Right renal cortex interstitium (tissue), 3 donors: ENCODE results near the gene HYOU1. TPM values are rescaled to one million over a fixed set of nuclear protein-coding genes. Genes with fewer than 3 reads are reported as not detected.
A peak's percentile ranks its signal among the peaks of the same experiment; 100 is the strongest.
"Not testable (repeated sequence)": the region's sequence is repeated elsewhere in the genome, so short reads cannot be mapped to it uniquely, and the experiment has no call there.

Source experiments
- DNase-seq, 3 donors: peaks; one replicate each; pipeline ENCODE4 v3.0.0-alpha.2; 2013; ENCODE audit warnings: low read depth in 3 of 3, low spot score in 2 of 3
- polyA plus RNA-seq, 3 donors: library from polyadenylated mRNA; unstranded; fragments of 120-200 nt; gene quantifications; one replicate each; pipeline ENCODE4 v1.2.1, GENCODE V29; 2013; ENCODE audit not compliant: insufficient read length in 3 of 3

Gene HYOU1
- polyA plus RNA-seq, 3 donors = 110 to 129 (median 127) TPM

DNA sequence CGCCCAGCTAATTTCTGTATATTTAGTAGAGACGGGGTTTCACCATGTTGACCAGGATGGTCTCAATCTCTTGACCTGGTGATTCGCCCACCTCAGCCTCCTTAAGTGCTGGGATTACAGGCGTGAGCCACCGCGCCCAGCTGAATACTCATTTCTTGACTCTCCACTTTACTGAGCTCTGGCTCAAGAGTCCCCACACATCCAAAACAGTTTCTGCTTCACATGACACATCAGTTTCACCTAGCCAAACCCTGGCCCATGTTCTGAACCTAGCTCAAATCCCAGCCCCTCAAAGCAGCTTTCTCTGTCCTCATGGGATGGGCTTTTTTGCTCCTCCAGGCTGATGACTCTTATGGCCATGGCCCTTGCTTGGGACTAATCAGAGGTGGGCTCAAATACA lies 9.8 kb downstream of the HYOU1 start:
- no peak for DNase-seq

DNA sequence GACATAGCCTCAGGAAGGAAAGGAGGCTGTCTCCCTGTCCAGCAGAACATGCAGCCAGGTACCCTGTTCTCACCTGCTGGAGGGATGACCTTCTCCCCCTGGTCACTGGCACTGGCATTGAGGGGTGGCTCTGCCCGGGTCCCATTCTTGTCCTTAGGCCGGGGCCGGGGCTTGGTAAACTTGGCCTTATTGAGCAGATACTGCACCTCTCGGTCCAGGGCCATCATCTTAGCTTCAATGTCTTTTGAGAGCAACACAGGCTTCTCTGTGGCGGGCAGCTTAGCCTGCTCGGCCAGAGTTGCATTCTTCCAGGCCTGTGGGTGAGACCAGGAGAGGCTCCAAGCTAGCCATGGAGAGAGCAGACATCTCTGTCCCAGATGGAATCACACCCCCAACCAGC lies 10.5 kb downstream of the HYOU1 start:
- DNase-seq = no peak

- no peak for DNase-seq
Measured at GRCh38 chr11:119044708-119045107, 12.3 kb downstream of the HYOU1 start.

GRCh38 chr11:119042927-119043326 lies 14.1 kb downstream of the HYOU1 start:
- no peak for DNase-seq

DNA sequence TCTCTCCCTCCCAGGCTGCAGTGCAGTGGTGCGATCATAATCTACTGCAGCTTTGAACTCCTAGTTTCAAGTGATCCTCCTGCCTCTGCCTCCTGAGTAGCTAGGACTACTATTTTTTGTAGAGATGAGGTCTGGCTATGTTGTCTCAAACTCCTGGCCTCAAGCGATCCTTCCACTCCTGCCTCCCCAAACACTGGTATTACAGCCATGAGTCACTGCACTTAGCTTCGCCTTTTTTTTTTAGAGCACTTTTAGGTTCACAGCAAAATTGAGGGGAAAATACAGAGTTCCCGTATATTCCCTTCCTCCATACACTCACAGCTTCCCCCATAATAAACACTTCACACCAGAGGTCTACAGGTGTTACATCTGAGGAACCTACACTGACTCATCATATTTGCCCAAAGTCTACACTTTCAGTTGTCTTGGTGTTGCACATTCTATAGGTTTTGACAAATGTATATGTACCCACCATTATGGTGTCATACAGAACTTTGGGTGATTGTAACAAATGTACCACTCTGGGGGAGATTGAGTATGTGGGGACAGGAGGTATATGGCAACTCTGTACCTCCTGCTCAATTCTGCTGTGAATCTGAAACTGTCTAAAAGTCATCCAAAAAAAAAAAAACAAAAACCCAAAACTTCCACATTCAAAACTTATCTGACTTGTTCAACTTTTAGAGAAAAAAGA lies 15.0 kb downstream of the HYOU1 start:
- DNase-seq = no peak

- DNase-seq = not testable (repeated sequence)
Measured at GRCh38 chr11:119039471-119039870, 17.5 kb downstream of the HYOU1 start.

- no peak for DNase-seq
Measured at GRCh38 chr11:119038884-119039283, 18.1 kb downstream of the HYOU1 start.

DNA sequence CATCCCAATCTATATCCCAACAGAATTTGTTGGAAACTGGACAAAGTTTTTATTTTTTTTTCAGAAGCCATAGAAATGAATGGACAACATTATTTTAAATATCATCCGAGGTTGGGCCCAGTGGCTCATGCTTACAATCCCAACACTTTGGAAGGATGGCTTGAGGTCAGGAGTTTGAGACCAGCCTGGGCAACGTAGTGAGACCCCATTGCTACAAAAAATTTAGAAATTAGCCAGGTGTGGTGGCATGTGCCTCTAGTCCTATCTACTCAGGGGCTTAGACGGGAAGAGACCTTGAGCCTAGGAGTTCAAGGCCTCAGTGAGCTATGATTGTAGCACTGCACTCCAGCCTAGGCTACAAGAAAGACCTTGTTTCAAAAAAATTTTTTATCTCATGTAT lies 22.2 kb downstream of the HYOU1 start:
- no peak for DNase-seq

- not testable (repeated sequence) for DNase-seq
Measured at GRCh38 chr11:119033421-119033820, 23.6 kb downstream of the HYOU1 start.

DNA sequence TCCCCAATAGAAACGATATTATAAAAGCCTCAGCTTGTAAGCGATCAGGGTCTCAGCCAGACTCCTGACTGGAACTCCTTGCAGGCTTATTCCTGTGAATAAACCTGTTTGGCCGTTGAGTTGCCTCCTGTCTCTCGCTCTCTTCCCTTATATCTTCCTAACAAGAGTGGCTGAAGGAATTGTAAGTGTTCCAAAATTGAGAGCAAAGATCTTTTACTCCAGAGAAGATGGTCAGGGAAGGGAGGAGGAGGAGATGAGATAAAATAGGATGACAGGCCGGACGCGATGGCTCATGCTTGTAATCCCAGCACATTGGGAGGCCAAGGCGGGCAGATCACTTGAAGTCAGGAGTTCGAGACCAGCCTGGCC lies 25.1 kb downstream of the HYOU1 start:
- no peak for DNase-seq

DNA sequence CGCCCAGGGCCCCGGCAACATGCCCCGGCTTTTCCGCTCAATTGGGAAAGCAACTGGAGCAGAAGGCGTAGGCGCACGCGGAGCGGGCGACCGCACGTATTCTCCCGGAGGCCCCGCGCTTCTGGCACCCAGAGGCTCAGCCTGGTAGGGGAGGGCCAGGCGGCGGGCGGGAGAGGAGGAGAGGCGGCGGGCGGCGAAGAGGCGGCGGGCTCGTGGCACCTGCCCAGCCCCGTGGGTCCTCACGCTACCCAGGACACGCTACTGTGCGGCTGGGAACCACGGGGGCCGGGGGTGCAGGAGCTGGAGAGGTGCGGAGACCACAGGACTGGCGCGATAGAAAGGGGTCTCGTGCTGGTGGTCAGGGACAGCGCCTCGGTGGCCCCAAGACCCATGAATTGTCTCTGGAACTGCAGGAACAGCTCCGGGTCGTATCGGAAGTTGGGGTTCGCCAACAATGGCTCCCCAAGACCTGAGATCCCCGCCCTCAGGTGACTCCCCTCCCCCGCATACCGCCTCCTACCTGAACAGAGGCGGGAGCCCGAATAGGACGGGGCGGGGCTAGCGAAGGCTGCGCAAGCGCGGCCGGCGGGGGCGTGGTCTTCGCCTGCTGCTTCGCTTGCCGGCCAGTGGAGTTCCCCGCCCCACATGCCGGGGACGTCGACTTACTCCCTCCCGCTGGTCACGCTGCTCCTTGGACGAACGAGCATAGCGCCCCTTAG lies 26.5 kb downstream of the HYOU1 start, which contains the start of gene SLC37A4:
SLC37A4 (minus strand) TSS at position 549 of the 719 bp plus-strand sequence.
- DNase-seq = peak; percentile 87 to 94 (median 88)

DNA sequence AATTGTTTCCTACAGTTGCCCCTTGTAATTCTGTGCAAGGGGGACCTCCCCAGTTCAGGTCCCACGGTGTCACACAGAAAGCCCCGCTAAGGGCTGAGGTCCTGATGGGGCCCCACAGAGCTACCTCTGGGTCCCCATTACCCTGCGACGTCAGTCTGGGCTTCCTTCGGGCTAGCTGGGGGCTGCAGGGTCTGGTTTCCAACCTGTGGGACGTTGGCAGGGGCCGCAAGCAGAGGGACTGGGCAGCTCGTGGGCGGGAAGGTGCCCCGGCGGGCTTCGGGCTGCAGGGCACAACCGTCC lies 27.0 kb downstream of the HYOU1 start:
- DNase-seq = no peak

DNA sequence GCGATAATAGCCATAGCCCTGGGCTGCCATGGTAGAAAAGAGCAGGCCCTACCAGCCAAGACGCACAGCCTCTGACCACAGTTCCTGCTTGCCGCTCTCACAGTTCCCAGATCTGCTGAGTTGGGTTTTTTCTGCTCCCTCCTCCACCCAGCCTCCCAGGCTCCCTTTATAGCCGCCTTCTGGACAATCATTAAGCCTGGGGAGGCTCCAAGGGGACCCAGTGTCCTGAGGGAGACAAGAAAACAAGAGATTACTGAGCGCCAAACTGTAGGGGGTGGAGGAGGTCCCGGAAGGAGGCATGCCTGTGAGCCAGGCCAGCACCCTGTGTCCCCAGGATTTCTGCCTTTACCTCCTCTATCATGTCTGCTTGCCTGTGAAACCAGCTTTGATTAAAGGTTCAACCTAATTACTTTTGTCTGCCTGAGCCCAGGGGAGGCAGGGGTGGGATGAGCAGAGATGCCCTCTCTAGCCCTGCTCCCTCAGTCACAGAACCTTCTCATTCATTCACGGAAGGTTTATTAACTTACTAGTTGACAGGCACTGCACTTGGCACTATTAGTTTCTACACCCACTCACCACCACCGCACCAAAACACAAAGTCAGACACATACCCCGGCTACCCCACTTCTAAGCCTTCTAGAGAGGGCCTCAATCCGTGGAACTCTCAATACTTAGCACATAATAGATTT lies 27.5 kb downstream of the HYOU1 start:
- DNase-seq = no peak

DNA sequence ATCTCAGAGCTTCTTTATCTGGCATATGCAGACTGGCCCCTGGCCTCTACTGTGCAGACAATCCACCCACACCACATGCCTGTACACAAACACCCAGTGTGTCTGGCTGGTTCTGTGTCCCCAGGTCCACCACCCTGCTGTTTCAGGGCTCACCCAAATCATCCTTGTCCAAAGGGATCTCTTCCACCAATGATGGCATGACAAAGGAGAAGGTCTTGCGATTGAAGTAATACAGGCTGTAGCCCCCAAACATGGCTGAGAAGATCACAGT lies 28.0 kb downstream of the HYOU1 start:
- no peak for DNase-seq

DNA sequence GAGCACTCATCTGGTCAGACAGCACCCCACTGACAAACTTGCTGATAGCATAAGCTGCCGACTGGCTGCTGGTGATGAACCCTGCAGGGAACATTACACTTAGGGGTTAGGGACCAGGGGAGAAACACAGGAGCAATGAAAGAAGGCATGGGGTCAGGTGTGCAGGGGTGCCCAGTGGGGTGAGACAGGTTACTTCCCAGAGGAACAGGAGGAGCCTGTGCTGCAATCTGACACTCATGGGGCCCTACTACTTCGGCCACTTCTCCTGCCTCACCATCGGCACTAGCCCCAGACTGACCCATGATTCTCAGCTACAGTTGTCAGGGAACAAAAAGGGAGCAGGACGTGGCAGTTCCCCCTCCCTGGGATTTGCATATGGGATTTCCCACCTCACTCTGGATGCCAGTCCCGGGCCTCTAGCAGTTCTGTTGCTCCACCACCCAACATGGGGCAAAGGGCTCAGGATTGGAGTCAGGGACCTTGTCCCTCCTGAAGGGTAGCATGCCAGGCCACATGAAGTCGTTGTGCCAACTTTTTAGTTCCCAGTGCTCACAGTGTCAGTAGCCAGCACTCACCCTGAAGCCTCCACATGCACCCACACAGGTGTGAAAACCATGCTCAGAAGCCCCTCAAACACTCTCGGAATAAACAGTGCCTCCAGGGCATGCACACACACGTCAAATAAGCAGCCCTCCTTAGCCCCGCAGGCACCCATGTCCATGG lies 28.5 kb downstream of the HYOU1 start:
- no peak for DNase-seq

- DNase-seq = no peak
Measured at GRCh38 chr11:119027561-119028345, 29.3 kb downstream of the HYOU1 start.

DNA sequence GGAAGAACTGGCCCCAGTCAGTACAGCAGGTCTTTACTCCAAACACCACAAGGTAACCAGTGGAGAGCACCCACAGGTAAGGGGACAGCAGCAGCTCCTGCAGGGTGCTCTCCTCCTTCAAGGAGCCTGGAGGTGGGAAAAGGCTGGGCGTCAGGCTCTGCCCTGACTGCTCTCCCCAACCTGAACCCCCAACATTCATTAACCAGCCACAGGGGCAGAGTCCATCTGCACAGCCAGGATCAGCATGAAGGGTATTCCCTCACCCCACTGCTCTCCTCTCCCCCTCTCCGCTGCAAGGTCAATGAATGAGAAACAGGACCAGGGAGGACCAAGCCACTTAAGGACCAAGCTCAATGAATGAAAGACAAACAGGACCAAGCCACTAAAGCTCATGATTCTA lies 30.0 kb downstream of the HYOU1 start:
- DNase-seq = no peak

DNA sequence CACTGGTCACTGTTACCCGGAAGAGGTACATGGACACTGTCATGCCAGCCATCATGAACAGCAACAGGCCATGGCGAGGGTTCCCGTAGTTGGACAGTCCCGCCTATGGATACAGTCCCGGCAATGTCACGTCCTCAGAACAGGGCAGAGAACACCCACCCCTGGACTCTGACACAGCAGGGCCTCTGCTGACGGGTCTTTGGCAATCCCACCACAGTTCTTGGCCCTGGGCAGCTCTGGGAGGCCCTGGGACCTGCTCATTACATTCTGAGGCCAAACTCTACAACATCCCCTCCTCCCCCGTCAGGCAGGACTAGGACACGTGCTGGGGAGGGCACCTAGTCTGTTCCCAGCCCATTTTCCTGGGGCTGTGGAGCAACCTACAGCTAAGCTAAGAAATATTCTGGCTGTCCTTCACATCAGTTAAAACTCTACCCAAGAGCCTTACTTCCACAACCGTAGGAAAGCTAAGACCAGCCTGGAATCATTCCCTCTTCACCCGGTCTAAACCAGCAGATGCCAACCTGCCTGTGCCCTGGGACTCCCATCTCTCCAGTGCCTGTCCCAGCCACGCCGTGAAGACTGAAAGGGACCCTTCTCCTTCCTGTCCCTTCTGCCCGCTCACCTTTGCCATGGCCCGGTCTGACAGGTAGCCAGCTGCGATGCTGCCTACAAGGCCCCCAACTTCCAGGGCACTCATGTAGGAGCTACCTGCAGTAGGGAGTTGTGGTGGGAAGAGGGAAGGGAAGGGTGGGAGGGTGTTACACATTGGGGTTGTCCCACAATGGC lies 30.8 kb downstream of the HYOU1 start:
- no peak for DNase-seq

DNA sequence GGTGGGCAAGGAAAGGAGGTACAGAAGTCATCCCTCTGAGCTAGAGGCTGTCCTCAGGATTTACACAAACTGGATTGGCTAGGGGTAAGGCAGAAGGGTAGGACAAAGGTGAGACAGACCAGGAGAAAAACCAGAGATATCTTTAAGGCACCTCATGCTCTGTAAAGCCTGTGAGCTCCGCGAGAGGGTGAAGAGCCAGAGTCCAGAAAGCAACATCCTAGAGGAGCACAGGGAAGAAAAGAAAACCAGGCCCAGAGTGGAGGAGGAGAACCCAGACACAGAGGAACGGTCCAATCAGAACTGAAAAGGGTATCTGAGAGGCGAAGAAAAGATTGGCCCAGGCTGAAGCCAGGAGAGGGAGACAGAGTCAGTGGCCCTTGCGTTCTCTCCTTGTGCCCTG lies 31.5 kb downstream of the HYOU1 start:
- DNase-seq = no peak

GRCh38 chr11:119025099-119025473 lies 31.9 kb downstream of the HYOU1 start:
- DNase-seq = no peak
